Fibroblast of lung (primary cell): ENCODE data around the gene XYLB.

Source experiments
- EZH2 ChIP-seq: IDR thresholded peaks from 2 replicates; pipeline ENCODE4 v1.5.1; 2012; ENCODE audit warnings: low read length, control low read depth, mild to moderate bottlenecking; ENCODE audit errors: missing control alignments
- TF ChIP-seq, protein P1 (sequence below), 2 donors: IDR thresholded peaks in 1 of 2; conservative IDR thresholded peaks in 1 of 2; 1 replicate in 1 of 2; 2 replicates in 1 of 2; pipeline ENCODE4 v1.5.1; 2011 to 2012; ENCODE audit warnings: low read length in 2 of 2, control low read depth in 1 of 2, inconsistent platforms in 1 of 2, low read depth in 1 of 2, mild to moderate bottlenecking in 1 of 2

- TF ChIP-seq, protein P1, sequence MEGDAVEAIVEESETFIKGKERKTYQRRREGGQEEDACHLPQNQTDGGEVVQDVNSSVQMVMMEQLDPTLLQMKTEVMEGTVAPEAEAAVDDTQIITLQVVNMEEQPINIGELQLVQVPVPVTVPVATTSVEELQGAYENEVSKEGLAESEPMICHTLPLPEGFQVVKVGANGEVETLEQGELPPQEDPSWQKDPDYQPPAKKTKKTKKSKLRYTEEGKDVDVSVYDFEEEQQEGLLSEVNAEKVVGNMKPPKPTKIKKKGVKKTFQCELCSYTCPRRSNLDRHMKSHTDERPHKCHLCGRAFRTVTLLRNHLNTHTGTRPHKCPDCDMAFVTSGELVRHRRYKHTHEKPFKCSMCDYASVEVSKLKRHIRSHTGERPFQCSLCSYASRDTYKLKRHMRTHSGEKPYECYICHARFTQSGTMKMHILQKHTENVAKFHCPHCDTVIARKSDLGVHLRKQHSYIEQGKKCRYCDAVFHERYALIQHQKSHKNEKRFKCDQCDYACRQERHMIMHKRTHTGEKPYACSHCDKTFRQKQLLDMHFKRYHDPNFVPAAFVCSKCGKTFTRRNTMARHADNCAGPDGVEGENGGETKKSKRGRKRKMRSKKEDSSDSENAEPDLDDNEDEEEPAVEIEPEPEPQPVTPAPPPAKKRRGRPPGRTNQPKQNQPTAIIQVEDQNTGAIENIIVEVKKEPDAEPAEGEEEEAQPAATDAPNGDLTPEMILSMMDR (conservative IDR thresholded peaks at IDR 0.05 in 1 of 2, IDR thresholded peaks at IDR 0.05 in 1 of 2; ENCODE audit: low read depth in 1 of 2, low read length in 2 of 2), result no peak
- no peak for TF ChIP-seq EZH2
Observed at GRCh38 chr3:38397320-38397719, 50.7 kb downstream of the XYLB start.
